H1 (cell line): Measurements from ENCODE around the gene C17orf100. TPM values are rescaled to one million over a fixed set of nuclear protein-coding genes. Genes with fewer than 3 reads are reported as not detected.

ENCODE experiments used
- CTCF ChIA-PET: fragments of 300-600 bp; sonication (Branson Sonifier 250); formaldehyde crosslinking; loops from one replicate; lab custom pipeline; 2021; ENCODE audit not compliant: partially characterized antibody; lab: Charles Lee
- POLR2A ChIA-PET: fragments of 300-600 bp; sonication (Branson Sonifier 250); formaldehyde crosslinking; loops from one replicate; lab custom pipeline; 2021; ENCODE audit warnings: inconsistent platforms; ENCODE audit not compliant: partially characterized antibody; lab: Charles Lee
- DNase-seq, 2 experiments: peaks; one replicate each; pipeline versions ENCODE4 v3.0.0 to v3.0.0-alpha.2; 2010 to 2022; ENCODE audit warnings: low spot score in 2 of 2, low read depth in 1 of 2, mixed read lengths in 1 of 2
- FAIRE-seq: peaks from 2 replicates; lab custom pipeline; 2011; peaks lifted over from hg19 to GRCh38; lab: Jason Lieb, UNC
- H2AFZ ChIP-seq: 2 replicates; pipeline ENCODE4 v1.8.1; 2012; ENCODE audit warnings: low read length, inconsistent platforms
- H2AK5ac ChIP-seq: 2 replicates; pipeline ENCODE4 v1.6.1; 2013; ENCODE audit warnings: low read depth, low read length
- H2BK120ac ChIP-seq: replicated peaks from 2 replicates; pipeline ENCODE3; 2013; ENCODE audit warnings: low read depth, low read length, inconsistent platforms
- H2BK12ac ChIP-seq: 2 replicates; pipeline ENCODE4 v1.6.1; 2013; ENCODE audit warnings: low read depth, low read length
- H2BK15ac ChIP-seq: 2 replicates; pipeline ENCODE4 v1.6.1; 2013; ENCODE audit warnings: low read length
- H2BK20ac ChIP-seq: 2 replicates; pipeline ENCODE4 v1.6.1; 2013; ENCODE audit warnings: low read length
- H2BK5ac ChIP-seq: 2 replicates; pipeline ENCODE4 v1.6.1; 2013; ENCODE audit warnings: low read depth, low read length
- H3K14ac ChIP-seq: 2 replicates; pipeline ENCODE4 v1.6.1; 2013; ENCODE audit warnings: inconsistent platforms; ENCODE audit not compliant: insufficient read length
- H3K18ac ChIP-seq: 2 replicates; pipeline ENCODE4 v1.6.1; 2013; ENCODE audit warnings: low read length; ENCODE audit errors: extremely low read depth
- H3K23ac ChIP-seq: 2 replicates; pipeline ENCODE4 v1.6.1; 2013; ENCODE audit warnings: inconsistent platforms; ENCODE audit not compliant: insufficient read length
- H3K23me2 ChIP-seq: 2 replicates; pipeline ENCODE4 v1.6.1; 2013; ENCODE audit warnings: low read depth, low read length
- H3K27ac ChIP-seq: 2 replicates; pipeline ENCODE4 v1.6.1; 2011; ENCODE audit warnings: low read depth, low read length, inconsistent platforms
- H3K27me3 ChIP-seq, 4 experiments: replicated peaks in 1 of 4; 1 replicate in 1 of 4; 2 replicates in 3 of 4; pipeline versions ENCODE4 v1.6.1 to v1.8.1; 2011 to 2013; ENCODE audit warnings: low read length in 3 of 4, mild to moderate bottlenecking in 3 of 4, inconsistent platforms in 2 of 4, mixed read lengths in 2 of 4, moderate library complexity in 1 of 4; ENCODE audit not compliant: control insufficient read depth in 3 of 4, insufficient read depth in 3 of 4; ENCODE audit errors: extremely low read depth in 1 of 4
- H3K36me3 ChIP-seq, 4 experiments: 2 replicates each; pipeline versions ENCODE4 v1.6.1 to v1.8.1; 2011 to 2013; ENCODE audit warnings: mild to moderate bottlenecking in 4 of 4, low read length in 3 of 4, moderate library complexity in 2 of 4, control low read depth in 1 of 4, inconsistent platforms in 1 of 4; ENCODE audit not compliant: insufficient read depth in 4 of 4, control insufficient read depth in 2 of 4
- H3K4ac ChIP-seq: replicated peaks from 2 replicates; pipeline ENCODE3; 2013; ENCODE audit warnings: low read length, low read depth, mixed read lengths, inconsistent platforms; ENCODE audit not compliant: insufficient read length
- H3K4me1 ChIP-seq, 4 experiments: replicated peaks in 1 of 4; 1 replicate in 1 of 4; 2 replicates in 3 of 4; pipeline versions ENCODE4 v1.6.1 to v1.8.1; 2011 to 2013; ENCODE audit warnings: low read length in 3 of 4, inconsistent platforms in 2 of 4, mixed read lengths in 1 of 4; ENCODE audit not compliant: insufficient read depth in 4 of 4, control insufficient read depth in 3 of 4
- H3K4me2 ChIP-seq, 2 experiments: 2 replicates each; pipeline versions ENCODE4 v1.6.1 to v1.8.1; 2011 to 2013; ENCODE audit warnings: low read depth in 2 of 2, low read length in 2 of 2, control low read depth in 1 of 2, inconsistent platforms in 1 of 2, mild to moderate bottlenecking in 1 of 2; ENCODE audit not compliant: insufficient read depth in 1 of 2
- H3K4me3 ChIP-seq, 4 experiments: fragments of 200-600, 300-600 bp in 1 of 4; sonication (generic), shearing (Covaris generic), sonication (Bioruptor Twin) in 1 of 4; 2 replicates each; pipeline versions ENCODE4 v1.5.1 to v1.8.1; 2011 to 2016; ENCODE audit warnings: low read length in 4 of 4, low read depth in 3 of 4, control low read depth in 2 of 4, inconsistent platforms in 2 of 4, mild to moderate bottlenecking in 2 of 4, mixed read lengths in 1 of 4, moderate library complexity in 1 of 4; ENCODE audit not compliant: insufficient read depth in 2 of 4; ENCODE audit errors: extremely low read depth in 1 of 4
- H3K56ac ChIP-seq: replicated peaks from 2 replicates; pipeline ENCODE3; 2013; ENCODE audit warnings: low read depth, mild to moderate bottlenecking, mixed read lengths, low read length, inconsistent platforms; ENCODE audit not compliant: insufficient read length
- H3K79me1 ChIP-seq: 2 replicates; pipeline ENCODE4 v1.6.1; 2013; ENCODE audit warnings: low read depth, low read length, control low read depth
- H3K79me2 ChIP-seq, 2 experiments: 2 replicates each; pipeline versions ENCODE4 v1.6.1 to v1.8.1; 2012 to 2013; ENCODE audit warnings: low read length in 2 of 2, mild to moderate bottlenecking in 2 of 2, inconsistent platforms in 1 of 2; ENCODE audit not compliant: insufficient read depth in 2 of 2, control insufficient read depth in 1 of 2
- H3K9ac ChIP-seq, 4 experiments: replicated peaks in 1 of 4; 1 replicate in 1 of 4; 2 replicates in 3 of 4; pipeline versions ENCODE4 v1.6.1 to v1.8.1; 2011 to 2013; ENCODE audit warnings: low read depth in 3 of 4, low read length in 3 of 4, control low read depth in 2 of 4, mild to moderate bottlenecking in 2 of 4, moderate library complexity in 2 of 4, inconsistent platforms in 1 of 4; ENCODE audit errors: extremely low read depth in 1 of 4
- H3K9me3 ChIP-seq, 2 experiments: 2 replicates each; pipeline versions ENCODE4 v1.6.1 to v1.8.1; 2012 to 2013; ENCODE audit warnings: mild to moderate bottlenecking in 2 of 2, moderate library complexity in 2 of 2, control low read depth in 1 of 2, inconsistent platforms in 1 of 2, low read depth in 1 of 2, low read length in 1 of 2, mixed read lengths in 1 of 2; ENCODE audit not compliant: insufficient read depth in 2 of 2
- H4K20me1 ChIP-seq, 2 experiments: replicated peaks in 1 of 2; 2 replicates each; pipeline versions ENCODE3 to v1.8.1; 2011 to 2013; ENCODE audit warnings: inconsistent platforms in 2 of 2, low read length in 2 of 2, mild to moderate bottlenecking in 1 of 2; ENCODE audit not compliant: insufficient read depth in 2 of 2, control insufficient read depth in 1 of 2
- H4K5ac ChIP-seq: 2 replicates; pipeline ENCODE4 v1.6.1; 2013; ENCODE audit warnings: low read length, low read depth, mixed read lengths, inconsistent platforms; ENCODE audit not compliant: insufficient read length
- H4K8ac ChIP-seq: 2 replicates; pipeline ENCODE4 v1.8.0; 2013; ENCODE audit warnings: mild to moderate bottlenecking, moderate library complexity, low read length, inconsistent platforms; ENCODE audit not compliant: insufficient read depth; ENCODE audit errors: extremely low read depth
- H4K91ac ChIP-seq: replicated peaks from 2 replicates; pipeline ENCODE3; 2013; ENCODE audit warnings: low read length, mixed read lengths, inconsistent platforms; ENCODE audit not compliant: insufficient read length
- ATF2 ChIP-seq: IDR thresholded peaks from 2 replicates; pipeline ENCODE4 v1.6.1; 2012; ENCODE audit warnings: low read length, inconsistent platforms
- CHD1 ChIP-seq: IDR thresholded peaks from 2 replicates; pipeline ENCODE4 v1.6.1; 2012; ENCODE audit warnings: low read depth, low read length, improper control_type of control experiment
- CHD2 ChIP-seq: IDR thresholded peaks from 2 replicates; pipeline ENCODE4 v1.6.1; 2012; ENCODE audit warnings: low read length, improper control_type of control experiment
- HDAC6 ChIP-seq: IDR thresholded peaks from one replicate; pipeline ENCODE4 v1.7.1; 2012; ENCODE audit warnings: low read depth, mild to moderate bottlenecking, inconsistent platforms, low read length, moderate library complexity
- TAF7 ChIP-seq: optimal IDR thresholded peaks from 2 replicates; pipeline ENCODE3; 2011; ENCODE audit warnings: low read depth, mild to moderate bottlenecking, inconsistent platforms, low read length, moderate library complexity, borderline replicate concordance
- WGBS, 2 experiments: shearing (Covaris generic) in 1 of 2; methylation state at CpG; one replicate each; pipeline versions ENCODE4 v1.1.6 to v1.1.7; 2013 to 2015; ENCODE audit warnings: low lambda C conversion rate in 2 of 2, mixed read lengths in 2 of 2, inconsistent platforms in 1 of 2, low coverage in 1 of 2, missing lambda C conversion rate in 1 of 2; ENCODE audit not compliant: insufficient replicate concordance in 2 of 2, insufficient coverage in 1 of 2, insufficient read length in 1 of 2; ENCODE audit errors: extremely low coverage in 1 of 2, missing lambda C conversion rate in 1 of 2; 5-methylcytosine and 5-hydroxymethylcytosine counted together
- polyA plus RNA-seq, 7 experiments: library from polyadenylated mRNA; depleted of rRNA in 3 of 7; stranded (reverse) in 5 of 7; unstranded in 2 of 7; fragments of >200 nt in 5 of 7; fragments of 200-250 nt in 2 of 7; gene quantifications; 1 replicate in 5 of 7; 2 replicates in 1 of 7; 4 replicates in 1 of 7; pipeline versions ENCODE4 v1.2.1 to v1.2.3, GENCODE V29; 2011 to 2013; ENCODE audit warnings: missing spikeins in 2 of 7, mixed read lengths in 2 of 7
- total RNA-seq: library from RNA; stranded (reverse); fragmentation: NEBNext Ultra II Directional; extraction: Animal tissue kit (Norgen Biotek cat#: 25700); gene quantifications from 2 replicates; pipeline ENCODE4 v1.2.1, GENCODE V29; 2021

C17orf100 gene
- total and polyA plus RNA-seq, 2 of the 8 experiments (the other 6 are each of a cell fraction or from before 2014, with no cell fraction given) = 2.1 to 2.8 TPM

- WGBS, 2 experiments = 100% methylated on average over 3 of the region's 3 CpGs; no CpG with 5 or more reads in 1 of the 2 experiments
- DNase-seq (no peak), FAIRE-seq (no peak)
- Histone ChIP-seq H3K79me2 (no peaks in the 10 kb centered on the region), H2BK15ac (no peak overlapping the region), H2BK5ac (no peak overlapping the region), H4K91ac (no peak overlapping the region), H3K56ac (no peak overlapping the region), H3K18ac (no peak overlapping the region), H4K8ac (no peak overlapping the region), H3K23me2 (no peaks in the 10 kb centered on the region), H3K14ac (no peak overlapping the region), H3K4me1 (no peaks in the 10 kb centered on the region; a peak in 1 of 7 replicates), H3K4me2 (no peak overlapping the region), H3K4me3 (no peak overlapping the region), H3K36me3 (no peaks in the 10 kb centered on the region), H2BK12ac (no peak overlapping the region), H3K23ac (no peak overlapping the region), H4K5ac (no peak overlapping the region), H3K9ac (no peak overlapping the region), H3K4ac (no peak overlapping the region), H3K27me3 (no peaks in the 10 kb centered on the region; a peak in 1 of 7 replicates), H3K9me3 (no peaks in the 10 kb centered on the region), H3K27ac (no peak overlapping the region), H2BK20ac (no peak overlapping the region), H2AFZ (no peak overlapping the region), H3K79me1 (no peaks in the 10 kb centered on the region), H4K20me1 (no peaks in the 10 kb centered on the region), H2BK120ac (no peak overlapping the region), H2AK5ac (peak overlapping the region; percentile 24; the same call in 1 of the 2 replicates)
- ChIA-PET CTCF (interaction anchor here (0.8 to 2.6 kb wide), 9 partner anchors 15 to 321 kb away, joined by 3 to 13 read pairs (median 5); partner anchors contain the start of gene SLC13A5), POLR2A (interaction anchor here (0.6 to 0.8 kb wide), 2 partner anchors 7 to 163 kb away, joined by 3 to 4 read pairs; no protein-coding TSS in a partner anchor)
- TF ChIP-seq CHD2 (no peak), TAF7 (no peak), HDAC6 (no peak), CHD1 (no peak), ATF2 (no peak)
These were observed 32.3 kb downstream of the C17orf100 start for GRCh38 chr17:6683730-6684459.
